H9 (cell line): Measurements from ENCODE around the gene NRCAM. TPM values are rescaled to one million over a fixed set of nuclear protein-coding genes. Genes with fewer than 3 reads are reported as not detected.

ENCODE experiments used
- DNase-seq: peaks from one replicate; pipeline ENCODE4 v3.0.0-alpha.2; 2017
- H2AFZ ChIP-seq: one replicate; pipeline ENCODE4 v1.6.1; 2013; ENCODE audit warnings: mild to moderate bottlenecking, low read length, control low read depth, moderate library complexity
- H2AK5ac ChIP-seq: 2 replicates; pipeline ENCODE4 v1.6.1; 2013; ENCODE audit warnings: low read length, control low read depth, mixed read lengths; ENCODE audit not compliant: insufficient read length
- H2BK120ac ChIP-seq: one replicate; pipeline ENCODE4 v1.6.1; 2013; ENCODE audit warnings: low read depth, mild to moderate bottlenecking, low read length, control low read depth, inconsistent platforms; ENCODE audit not compliant: poor library complexity, severe bottlenecking
- H2BK12ac ChIP-seq: 2 replicates; pipeline ENCODE4 v1.6.1; 2013; ENCODE audit warnings: low read length, control low read depth, mixed read lengths, low read depth; ENCODE audit not compliant: insufficient read length
- H2BK15ac ChIP-seq: 2 replicates; pipeline ENCODE4 v1.6.1; 2013; ENCODE audit warnings: low read depth, low read length, control low read depth
- H2BK20ac ChIP-seq: one replicate; pipeline ENCODE4 v1.6.1; 2013; ENCODE audit warnings: low read depth, mild to moderate bottlenecking, low read length, control low read depth, inconsistent platforms; ENCODE audit not compliant: poor library complexity, severe bottlenecking
- H2BK5ac ChIP-seq: 2 replicates; pipeline ENCODE4 v1.6.1; 2013; ENCODE audit warnings: low read length, control low read depth, mixed read lengths; ENCODE audit not compliant: insufficient read length
- H3K14ac ChIP-seq: 2 replicates; pipeline ENCODE4 v1.6.1; 2013; ENCODE audit warnings: low read length, control low read depth; ENCODE audit not compliant: insufficient read depth
- H3K18ac ChIP-seq: 2 replicates; pipeline ENCODE4 v1.6.1; 2013; ENCODE audit warnings: low read depth, mild to moderate bottlenecking, mixed read lengths, low read length, control low read depth; ENCODE audit not compliant: insufficient read length
- H3K23ac ChIP-seq: 2 replicates; pipeline ENCODE4 v1.6.1; 2013; ENCODE audit warnings: low read length, control low read depth, mixed read lengths, low read depth; ENCODE audit not compliant: insufficient read length
- H3K23me2 ChIP-seq: 2 replicates; pipeline ENCODE4 v1.6.1; 2013; ENCODE audit warnings: low read depth, mild to moderate bottlenecking, mixed read lengths, low read length, control low read depth; ENCODE audit not compliant: insufficient read length, poor library complexity, severe bottlenecking
- H3K27ac ChIP-seq: 2 replicates; pipeline ENCODE4 v1.5.1; 2013; ENCODE audit warnings: low read length, control low read depth, mixed read lengths, low read depth; ENCODE audit not compliant: insufficient read length
- H3K27me3 ChIP-seq: 2 replicates; pipeline ENCODE4 v1.6.1; 2013; ENCODE audit warnings: low read length, control low read depth, inconsistent platforms; ENCODE audit not compliant: insufficient read depth
- H3K4ac ChIP-seq: 2 replicates; pipeline ENCODE4 v1.6.1; 2013; ENCODE audit warnings: low read depth, mild to moderate bottlenecking, control low read depth, inconsistent platforms, low read length, moderate library complexity
- H3K4me1 ChIP-seq: 2 replicates; pipeline ENCODE4 v1.6.1; 2013; ENCODE audit warnings: low read length, control low read depth, inconsistent platforms; ENCODE audit not compliant: insufficient read depth
- H3K4me2 ChIP-seq: 2 replicates; pipeline ENCODE4 v1.6.1; 2013; ENCODE audit warnings: low read length, control low read depth, mixed read lengths; ENCODE audit not compliant: insufficient read length, insufficient read depth
- H3K56ac ChIP-seq: 2 replicates; pipeline ENCODE4 v1.6.1; 2013; ENCODE audit warnings: low read depth, mild to moderate bottlenecking, mixed read lengths, low read length, control low read depth; ENCODE audit not compliant: insufficient read length
- H3K79me1 ChIP-seq: 2 replicates; pipeline ENCODE4 v1.6.1; 2013; ENCODE audit warnings: low read depth, mild to moderate bottlenecking, moderate library complexity, low read length, control low read depth, inconsistent platforms; ENCODE audit not compliant: insufficient read depth, poor library complexity, severe bottlenecking
- H3K79me2 ChIP-seq: 2 replicates; pipeline ENCODE4 v1.6.1; 2013; ENCODE audit warnings: low read length, control low read depth, inconsistent platforms; ENCODE audit not compliant: insufficient read depth
- H3K9ac ChIP-seq: 2 replicates; pipeline ENCODE4 v1.6.1; 2013; ENCODE audit warnings: low read length, control low read depth, mixed read lengths; ENCODE audit not compliant: insufficient read length; ENCODE audit errors: extremely low read depth
- H3K9me3 ChIP-seq: one replicate; pipeline ENCODE4 v1.6.1; 2013; ENCODE audit warnings: low read depth, low read length, inconsistent platforms; ENCODE audit not compliant: control insufficient read depth
- H3T11ph ChIP-seq: one replicate; pipeline ENCODE4 v1.6.1; 2013; ENCODE audit warnings: mild to moderate bottlenecking, low read length, control low read depth, inconsistent platforms
- H4K20me1 ChIP-seq: one replicate; pipeline ENCODE4 v1.6.1; 2013; ENCODE audit not compliant: control insufficient read depth, insufficient read length, insufficient read depth
- H4K5ac ChIP-seq: 2 replicates; pipeline ENCODE4 v1.6.1; 2013; ENCODE audit warnings: low read depth, mild to moderate bottlenecking, mixed read lengths, low read length, control low read depth; ENCODE audit not compliant: insufficient read length
- H4K8ac ChIP-seq: replicated peaks from 2 replicates; pipeline ENCODE4 v1.6.1; 2013; ENCODE audit warnings: low read length, control low read depth, mixed read lengths, low read depth; ENCODE audit not compliant: insufficient read length
- H4K91ac ChIP-seq: 2 replicates; pipeline ENCODE4 v1.6.1; 2013; ENCODE audit warnings: low read depth, mild to moderate bottlenecking, moderate library complexity, mixed read lengths, low read length, control low read depth; ENCODE audit not compliant: insufficient read length
- H3K27ac Mint-ChIP-seq, 3 experiments: 2 replicates in 2 of 3; 3 replicates in 1 of 3; pipeline ENCODE4 v1.8.0; 2020 to 2021; ENCODE audit warnings: mixed read lengths in 3 of 3, mild to moderate bottlenecking in 1 of 3, moderate library complexity in 1 of 3
- H3K27me3 Mint-ChIP-seq: 2 replicates; pipeline ENCODE4 v1.8.0; 2021; ENCODE audit warnings: low read depth, mild to moderate bottlenecking, moderate library complexity, mixed read lengths
- H3K36me3 Mint-ChIP-seq, 3 experiments: 2 replicates in 2 of 3; 3 replicates in 1 of 3; pipeline ENCODE4 v1.8.0; 2020 to 2021; ENCODE audit warnings: low read depth in 3 of 3, mixed read lengths in 3 of 3; ENCODE audit not compliant: insufficient read depth in 1 of 3
- H3K4me1 Mint-ChIP-seq, 2 experiments: 2 replicates each; pipeline ENCODE4 v1.8.0; 2020; ENCODE audit warnings: mixed read lengths in 2 of 2
- H3K4me3 Mint-ChIP-seq, 2 experiments: 2 replicates in 1 of 2; 3 replicates in 1 of 2; pipeline ENCODE4 v1.8.0; 2020 to 2021; ENCODE audit warnings: mild to moderate bottlenecking in 2 of 2, mixed read lengths in 2 of 2, moderate library complexity in 1 of 2
- H3K9me3 Mint-ChIP-seq, 2 experiments: 2 replicates in 1 of 2; 3 replicates in 1 of 2; pipeline ENCODE4 v1.8.0; 2020; ENCODE audit warnings: mild to moderate bottlenecking in 2 of 2, mixed read lengths in 2 of 2, moderate library complexity in 1 of 2
- WGBS: extraction: QIAGEN DNeasy Blood & Tissue Kit; methylation state at CpG from one replicate; pipeline ENCODE4 v1.1.7; 2013; ENCODE audit warnings: missing lambda C conversion rate, low lambda C conversion rate, mixed read lengths; ENCODE audit not compliant: insufficient read length; ENCODE audit errors: extremely low coverage; 5-methylcytosine and 5-hydroxymethylcytosine counted together
- total RNA-seq: library from RNA; stranded (reverse); gene quantifications from 2 replicates; pipeline ENCODE4 v1.2.1, GENCODE V29; 2021
- TF ChIP-seq, protein P1 (sequence below): fragments of 200-600 bp; sonication (generic); conservative IDR thresholded peaks from 3 replicates; pipeline ENCODE4 v1.8.0; 2021; ENCODE audit warnings: antibody characterized with exemption, mild to moderate bottlenecking

NRCAM gene
- total RNA-seq, 1 experiment from 2014 or later = 2.3 TPM

DNA sequence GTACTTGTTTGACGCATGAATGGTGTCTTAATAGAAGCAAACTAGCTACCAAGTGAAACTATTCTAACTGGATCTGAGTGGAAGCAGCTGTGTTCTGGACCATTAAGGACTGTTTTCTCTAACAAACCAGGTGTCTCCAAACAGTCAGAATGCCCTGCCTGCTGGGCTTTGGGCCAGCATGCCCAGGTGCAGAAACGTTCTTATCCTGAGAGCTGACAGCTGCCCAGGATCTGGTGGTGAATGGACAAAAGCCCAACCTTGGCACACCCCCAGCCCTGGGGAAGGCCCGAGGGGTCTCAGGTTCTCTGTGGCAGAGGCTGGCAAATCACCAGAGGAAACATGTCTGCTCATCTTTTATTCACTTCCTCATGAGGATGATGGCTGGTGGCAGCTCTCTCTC is 277.8 kb downstream of the NRCAM start:
- H4K20me1 ChIP-seq = no peaks in the 10 kb centered on the region
- H3K9ac ChIP-seq = no peak overlapping the region
- no peak overlapping the region for H3T11ph ChIP-seq
- H3K79me2 ChIP-seq = no peaks in the 10 kb centered on the region
- no peak overlapping the region for H3K56ac ChIP-seq
- TF ChIP-seq, protein P1, sequence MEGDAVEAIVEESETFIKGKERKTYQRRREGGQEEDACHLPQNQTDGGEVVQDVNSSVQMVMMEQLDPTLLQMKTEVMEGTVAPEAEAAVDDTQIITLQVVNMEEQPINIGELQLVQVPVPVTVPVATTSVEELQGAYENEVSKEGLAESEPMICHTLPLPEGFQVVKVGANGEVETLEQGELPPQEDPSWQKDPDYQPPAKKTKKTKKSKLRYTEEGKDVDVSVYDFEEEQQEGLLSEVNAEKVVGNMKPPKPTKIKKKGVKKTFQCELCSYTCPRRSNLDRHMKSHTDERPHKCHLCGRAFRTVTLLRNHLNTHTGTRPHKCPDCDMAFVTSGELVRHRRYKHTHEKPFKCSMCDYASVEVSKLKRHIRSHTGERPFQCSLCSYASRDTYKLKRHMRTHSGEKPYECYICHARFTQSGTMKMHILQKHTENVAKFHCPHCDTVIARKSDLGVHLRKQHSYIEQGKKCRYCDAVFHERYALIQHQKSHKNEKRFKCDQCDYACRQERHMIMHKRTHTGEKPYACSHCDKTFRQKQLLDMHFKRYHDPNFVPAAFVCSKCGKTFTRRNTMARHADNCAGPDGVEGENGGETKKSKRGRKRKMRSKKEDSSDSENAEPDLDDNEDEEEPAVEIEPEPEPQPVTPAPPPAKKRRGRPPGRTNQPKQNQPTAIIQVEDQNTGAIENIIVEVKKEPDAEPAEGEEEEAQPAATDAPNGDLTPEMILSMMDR = no peak
- H4K8ac ChIP-seq = no peak overlapping the region
- H3K23me2 ChIP-seq = no peaks in the 10 kb centered on the region
- no peak overlapping the region for H2BK12ac ChIP-seq
- no peak overlapping the region for H2BK5ac ChIP-seq
- no peak overlapping the region for H3K18ac ChIP-seq
- H2BK20ac ChIP-seq = no peak overlapping the region
- DNase-seq = no peak
- no peak overlapping the region for H2BK120ac ChIP-seq
- no peak overlapping the region for H3K27ac ChIP-seq
- no peak overlapping the region for H3K4me2 ChIP-seq
- no peaks in the 10 kb centered on the region for H3K4me1 ChIP-seq
- H3K4me3 Mint-ChIP-seq = no peak overlapping the region
- H4K5ac ChIP-seq = no peak overlapping the region
- H2AK5ac ChIP-seq = no peak overlapping the region
- H3K14ac ChIP-seq = no peak overlapping the region
- no peak overlapping the region; a peak in 1 of 7 replicates for H3K27ac Mint-ChIP-seq
- no peaks in the 10 kb centered on the region for H3K9me3 Mint-ChIP-seq
- H3K27me3 Mint-ChIP-seq = no peaks in the 10 kb centered on the region; the same call in 1 of the 2 replicates
- WGBS = no CpG with 5 or more reads among the region's 3 CpGs
- H3K27me3 ChIP-seq = no peaks in the 10 kb centered on the region
- no peak overlapping the region for H3K4ac ChIP-seq
- no peak overlapping the region for H2BK15ac ChIP-seq
- no peak overlapping the region for H3K23ac ChIP-seq
- H3K4me1 Mint-ChIP-seq = peaks cover 17 to 18% of the 10 kb centered on the region in 2 experiments
- no peaks in the 10 kb centered on the region for H3K36me3 Mint-ChIP-seq
- H3K79me1 ChIP-seq = no peaks in the 10 kb centered on the region
- H2AFZ ChIP-seq = no peak overlapping the region
- no peak overlapping the region for H4K91ac ChIP-seq
- no peaks in the 10 kb centered on the region for H3K9me3 ChIP-seq
